Activated CD8-positive, alpha-beta T cell treated with anti-CD3 and anti-CD28 coated beads for 36 hours (primary cell): ENCODE measurements around the gene NOVA1. TPM values are rescaled to one million over a fixed set of nuclear protein-coding genes. Genes with fewer than 3 reads are reported as not detected.

Source experiments
- ATAC-seq: fragments of 200-7000 bp; cut with Tn5 transposase; one replicate; pipeline ENCODE4 v1.10.0; 2021; ENCODE audit warnings: mild to moderate bottlenecking, moderate library complexity
- CTCF ChIA-PET: fragments of 350-600 bp; sonication (Branson Sonifier 250); formaldehyde crosslinking; loops from one replicate; lab custom pipeline; 2021; ENCODE audit warnings: antibody characterized with exemption; lab: Charles Lee
- POLR2A ChIA-PET: fragments of 350-600 bp; sonication (Branson Sonifier 250); formaldehyde crosslinking; loops from one replicate; lab custom pipeline; 2021; ENCODE audit warnings: antibody characterized with exemption; lab: Charles Lee
- DNase-seq: peaks from one replicate; pipeline ENCODE4 v3.0.0-alpha.2; 2020
- H3K27ac Mint-ChIP-seq: one replicate; pipeline ENCODE4 v1.8.0; 2021; ENCODE audit warnings: mild to moderate bottlenecking, mixed read lengths
- H3K27me3 Mint-ChIP-seq: one replicate; pipeline ENCODE4 v1.8.0; 2021; ENCODE audit warnings: mixed read lengths
- H3K36me3 Mint-ChIP-seq: one replicate; pipeline ENCODE4 v1.8.0; 2021; ENCODE audit warnings: low read depth, mixed read lengths
- H3K4me1 Mint-ChIP-seq: one replicate; pipeline ENCODE4 v1.8.0; 2021; ENCODE audit warnings: low read depth, mixed read lengths
- H3K4me3 Mint-ChIP-seq: one replicate; pipeline ENCODE4 v1.8.0; 2021; ENCODE audit warnings: mild to moderate bottlenecking, moderate library complexity, mixed read lengths
- H3K9me3 Mint-ChIP-seq: one replicate; pipeline ENCODE4 v1.8.0; 2021; ENCODE audit warnings: mixed read lengths
- CTCF ChIP-seq: fragments of 200-600 bp; IDR thresholded peaks from one replicate; pipeline ENCODE4 v1.8.0; 2022; ENCODE audit warnings: antibody characterized with exemption, mild to moderate bottlenecking
- intact Hi-C: fragments of 100-400 bp; cut with micrococcal nuclease; formaldehyde crosslinking; loops from one replicate; pipeline ENCODE4 v1.10.0; 2022
- total RNA-seq, 2 experiments: library from RNA; stranded (reverse); gene quantifications; one replicate each; pipeline ENCODE4 v1.2.3, GENCODE V29; 2021

NOVA1 gene
- total RNA-seq, 2 experiments from 2014 or later: not detected

DNA sequence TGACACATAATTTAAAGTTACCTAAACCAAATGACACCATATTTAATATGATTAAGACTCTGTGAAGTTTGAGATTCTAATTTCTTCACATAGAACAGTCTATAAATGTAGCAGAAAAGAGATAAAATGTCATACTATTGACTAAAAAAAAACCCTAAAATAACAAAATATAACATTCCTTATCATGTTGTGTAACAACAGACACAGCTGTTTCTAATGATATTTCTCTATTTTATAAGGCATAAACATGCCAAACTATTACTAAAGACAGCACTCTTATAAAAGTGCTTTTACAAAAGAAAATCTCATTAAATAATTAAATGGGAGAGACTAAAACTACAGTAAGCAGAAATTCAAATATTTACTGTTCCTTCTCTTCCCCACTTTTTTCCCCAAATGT, 49.4 kb downstream of the NOVA1 start:
- H3K4me3 Mint-ChIP-seq: no peak overlapping the region
- ChIA-PET POLR2A (no interaction called here), CTCF (no interaction called here)
- ATAC-seq: no peak
- H3K27ac Mint-ChIP-seq: no peak overlapping the region
- no peaks in the 10 kb centered on the region for H3K36me3 Mint-ChIP-seq
- DNase-seq: no peak
- H3K9me3 Mint-ChIP-seq: peaks cover 3% of the 10 kb centered on the region
- H3K27me3 Mint-ChIP-seq: no peaks in the 10 kb centered on the region
- H3K4me1 Mint-ChIP-seq: no peaks in the 10 kb centered on the region
- no peak for TF ChIP-seq CTCF
- intact Hi-C loops: no loop called here

DNA sequence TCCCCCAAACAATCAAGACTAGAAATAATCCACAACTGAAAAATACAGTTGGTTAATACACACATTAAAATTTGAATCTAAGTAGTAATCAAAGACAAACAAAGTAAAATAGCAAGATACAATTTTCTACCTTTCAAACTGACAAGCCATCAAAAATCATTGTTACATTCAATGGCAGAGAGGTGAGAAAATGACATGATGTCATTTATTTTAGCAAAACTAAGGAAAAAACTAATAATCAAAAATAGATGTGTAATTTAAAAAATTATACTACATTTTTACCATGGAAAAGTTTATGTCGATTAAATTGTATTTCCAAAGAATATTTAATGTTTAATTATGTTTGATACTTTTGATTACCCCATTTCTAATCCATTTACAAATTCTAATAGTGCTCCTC, 59.7 kb downstream of the NOVA1 start:
- Mint-ChIP-seq H3K4me1 (no peaks in the 10 kb centered on the region), H3K27me3 (no peaks in the 10 kb centered on the region), H3K4me3 (no peak overlapping the region), H3K9me3 (peaks cover 7% of the 10 kb centered on the region), H3K27ac (no peak overlapping the region), H3K36me3 (no peaks in the 10 kb centered on the region)
- DNase-seq (no peak), ATAC-seq (no peak)
- ChIA-PET POLR2A (no interaction called here), CTCF (no interaction called here)
- intact Hi-C loops: no loop called here
- TF ChIP-seq CTCF: no peak

- TF ChIP-seq CTCF: no peak
- no peak overlapping the region for H3K27ac Mint-ChIP-seq
- POLR2A ChIA-PET: no interaction called here
- H3K36me3 Mint-ChIP-seq: no peaks in the 10 kb centered on the region
- CTCF ChIA-PET: no interaction called here
- H3K4me3 Mint-ChIP-seq: no peak overlapping the region
- no peaks in the 10 kb centered on the region for H3K27me3 Mint-ChIP-seq
- no peak for DNase-seq
- peaks cover 14% of the 10 kb centered on the region for H3K9me3 Mint-ChIP-seq
- intact Hi-C loops: no loop called here
- no peak for ATAC-seq
- H3K4me1 Mint-ChIP-seq: no peaks in the 10 kb centered on the region
These were observed 65.9 kb downstream of the NOVA1 start for GRCh38 chr14:26531894-26532293.

GRCh38 chr14:26528415-26529182, 69.2 kb downstream of the NOVA1 start:
- no peak overlapping the region for H3K4me3 Mint-ChIP-seq
- peaks cover 13% of the 10 kb centered on the region for H3K9me3 Mint-ChIP-seq
- H3K4me1 Mint-ChIP-seq: no peaks in the 10 kb centered on the region
- H3K36me3 Mint-ChIP-seq: no peaks in the 10 kb centered on the region
- H3K27me3 Mint-ChIP-seq: no peaks in the 10 kb centered on the region
- ATAC-seq (no peak), DNase-seq (no peak)
- POLR2A ChIA-PET: no interaction called here
- intact Hi-C loops: no loop called here
- CTCF ChIA-PET: no interaction called here
- TF ChIP-seq CTCF: no peak
- no peak overlapping the region for H3K27ac Mint-ChIP-seq

DNA sequence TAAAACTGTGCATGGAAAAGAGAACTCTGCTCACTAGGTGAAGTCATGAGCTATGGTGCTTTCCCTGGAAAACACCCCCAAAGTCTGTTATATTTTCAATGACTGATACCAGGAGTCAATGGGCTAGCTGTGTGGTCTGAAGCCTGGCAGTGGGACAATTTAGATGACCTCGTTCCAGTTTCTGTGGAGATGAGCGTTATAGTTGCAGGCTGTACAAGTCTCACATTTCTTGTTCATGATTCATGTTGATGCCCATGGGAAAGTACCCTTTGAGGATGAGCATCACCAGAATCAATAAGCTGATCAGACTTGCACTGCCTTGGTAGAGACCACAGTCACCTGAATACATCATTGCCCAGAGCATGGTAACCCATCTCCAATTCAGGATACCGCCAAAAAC, 70.7 kb downstream of the NOVA1 start:
- Mint-ChIP-seq H3K27ac (no peak overlapping the region), H3K36me3 (no peaks in the 10 kb centered on the region), H3K4me3 (no peak overlapping the region), H3K9me3 (peaks cover 9% of the 10 kb centered on the region), H3K4me1 (no peaks in the 10 kb centered on the region), H3K27me3 (no peaks in the 10 kb centered on the region)
- ChIA-PET CTCF (no interaction called here), POLR2A (no interaction called here)
- no peak for TF ChIP-seq CTCF
- intact Hi-C loops: no loop called here
- DNase-seq (no peak), ATAC-seq (no peak)
